Fibroblast of pulmonary artery (primary cell): ENCODE results near the gene PTPRN2.
"Not testable (repeated sequence)": the region's sequence is repeated elsewhere in the genome, so short reads cannot be mapped to it uniquely, and the experiment has no call there.

ENCODE experiments used
- DNase-seq: peaks from one replicate; pipeline ENCODE4 v3.0.0-alpha.2; 2010; ENCODE audit warnings: low read depth
- H3K4me3 ChIP-seq: replicated peaks from 2 replicates; pipeline ENCODE4 v1.5.1; 2011; ENCODE audit warnings: low read depth, mild to moderate bottlenecking, control low read depth, low read length, moderate library complexity
- TF ChIP-seq, protein P1 (sequence below): IDR thresholded peaks from 2 replicates; pipeline ENCODE4 v1.5.1; 2011; ENCODE audit warnings: mild to moderate bottlenecking, control low read depth, low read length, inconsistent platforms; ENCODE audit errors: missing control alignments

The PTPRN2 gene

DNA sequence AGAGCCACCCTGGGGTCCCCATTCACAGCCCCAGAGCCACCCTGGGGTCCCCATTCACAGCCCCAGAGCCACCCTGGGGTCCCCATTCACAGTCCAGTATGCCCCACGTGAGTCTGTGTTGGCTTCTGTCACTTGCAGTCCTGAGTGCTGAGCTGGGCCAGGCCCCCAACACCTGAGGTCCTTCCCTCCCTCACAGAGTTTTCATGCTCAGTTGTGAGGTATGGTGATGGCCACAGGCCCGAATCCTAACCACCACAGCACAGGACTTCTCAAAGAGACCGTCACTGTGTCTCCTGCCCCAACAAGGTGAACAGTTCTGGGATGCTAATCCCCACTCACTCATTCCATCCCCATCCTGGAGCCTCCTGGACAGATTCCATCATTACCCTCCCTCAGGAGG is 239.2 kb downstream of the PTPRN2 start:
- TF ChIP-seq, protein P1, sequence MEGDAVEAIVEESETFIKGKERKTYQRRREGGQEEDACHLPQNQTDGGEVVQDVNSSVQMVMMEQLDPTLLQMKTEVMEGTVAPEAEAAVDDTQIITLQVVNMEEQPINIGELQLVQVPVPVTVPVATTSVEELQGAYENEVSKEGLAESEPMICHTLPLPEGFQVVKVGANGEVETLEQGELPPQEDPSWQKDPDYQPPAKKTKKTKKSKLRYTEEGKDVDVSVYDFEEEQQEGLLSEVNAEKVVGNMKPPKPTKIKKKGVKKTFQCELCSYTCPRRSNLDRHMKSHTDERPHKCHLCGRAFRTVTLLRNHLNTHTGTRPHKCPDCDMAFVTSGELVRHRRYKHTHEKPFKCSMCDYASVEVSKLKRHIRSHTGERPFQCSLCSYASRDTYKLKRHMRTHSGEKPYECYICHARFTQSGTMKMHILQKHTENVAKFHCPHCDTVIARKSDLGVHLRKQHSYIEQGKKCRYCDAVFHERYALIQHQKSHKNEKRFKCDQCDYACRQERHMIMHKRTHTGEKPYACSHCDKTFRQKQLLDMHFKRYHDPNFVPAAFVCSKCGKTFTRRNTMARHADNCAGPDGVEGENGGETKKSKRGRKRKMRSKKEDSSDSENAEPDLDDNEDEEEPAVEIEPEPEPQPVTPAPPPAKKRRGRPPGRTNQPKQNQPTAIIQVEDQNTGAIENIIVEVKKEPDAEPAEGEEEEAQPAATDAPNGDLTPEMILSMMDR, result no peak
- DNase-seq, result no peak
- no peak overlapping the region for H3K4me3 ChIP-seq

DNA sequence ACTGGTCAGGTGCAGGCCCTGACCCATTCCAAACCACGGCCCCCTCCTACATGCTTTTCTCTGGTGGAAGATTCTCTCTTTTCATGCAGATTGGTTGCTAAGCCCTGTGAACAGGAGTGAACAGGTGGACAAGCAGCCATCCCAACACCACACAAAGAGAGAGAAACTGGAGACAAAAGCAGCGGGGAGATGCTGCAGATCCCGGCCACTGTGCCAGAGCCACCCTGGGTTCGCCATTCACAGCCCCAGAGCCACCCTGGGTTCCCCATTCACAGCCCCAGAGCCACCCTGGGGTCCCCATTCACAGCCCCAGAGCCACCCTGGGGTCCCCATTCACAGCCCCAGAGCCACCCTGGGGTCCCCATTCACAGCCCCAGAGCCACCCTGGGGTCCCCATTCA is 239.6 kb downstream of the PTPRN2 start:
- not testable (repeated sequence) for H3K4me3 ChIP-seq, DNase-seq

DNA sequence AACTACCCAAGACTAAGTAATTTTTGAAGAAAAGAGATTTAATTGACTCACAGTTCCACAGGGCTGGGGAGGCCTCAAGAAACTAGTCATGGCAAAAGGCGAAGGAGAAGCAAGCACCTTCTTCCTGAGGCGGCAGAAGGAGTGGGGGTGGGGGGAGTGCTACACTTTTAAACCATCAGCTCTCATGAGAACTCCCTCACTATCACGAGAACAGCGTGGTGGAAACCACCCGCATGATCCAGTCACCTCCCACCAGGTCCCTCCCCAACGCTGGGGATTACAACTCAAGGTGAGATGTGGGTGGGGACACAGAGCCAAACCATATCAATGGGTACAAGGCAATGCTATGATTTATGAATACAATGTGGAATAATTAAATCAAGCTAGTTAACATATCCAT is 241.9 kb downstream of the PTPRN2 start:
- no peak overlapping the region for H3K4me3 ChIP-seq
- DNase-seq, result no peak
- TF ChIP-seq, protein P1, result no peak

DNA sequence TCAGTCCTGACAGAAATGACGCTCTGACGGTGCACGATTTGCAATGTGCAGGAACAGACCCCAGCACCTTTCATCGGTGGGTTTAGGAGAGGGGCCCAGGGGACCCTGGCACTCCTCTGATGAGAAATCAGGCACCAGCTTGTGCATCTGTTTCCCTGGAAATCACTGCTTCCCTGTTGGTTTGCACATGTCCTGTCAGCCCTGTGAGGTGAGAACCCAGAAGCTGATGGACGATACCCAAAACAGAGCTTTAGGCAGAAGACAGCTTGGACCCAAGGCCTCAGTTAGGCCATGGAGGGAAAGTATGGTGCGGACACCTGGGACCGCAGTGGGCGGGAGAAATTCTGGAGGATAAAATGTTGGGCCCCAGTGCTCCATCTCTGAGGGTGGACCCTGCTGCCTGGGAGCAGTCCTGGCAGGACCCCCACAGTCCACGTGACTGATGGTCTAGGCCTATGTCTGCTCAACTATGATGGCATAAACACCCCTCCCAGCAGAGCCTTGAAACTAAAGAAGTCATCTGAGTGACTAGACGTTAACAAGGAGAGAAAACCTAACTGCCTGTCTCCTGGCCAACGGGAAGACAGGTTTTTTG is 242.8 kb downstream of the PTPRN2 start:
- no peak overlapping the region for H3K4me3 ChIP-seq
- TF ChIP-seq, protein P1, result no peak
- no peak for DNase-seq

DNA sequence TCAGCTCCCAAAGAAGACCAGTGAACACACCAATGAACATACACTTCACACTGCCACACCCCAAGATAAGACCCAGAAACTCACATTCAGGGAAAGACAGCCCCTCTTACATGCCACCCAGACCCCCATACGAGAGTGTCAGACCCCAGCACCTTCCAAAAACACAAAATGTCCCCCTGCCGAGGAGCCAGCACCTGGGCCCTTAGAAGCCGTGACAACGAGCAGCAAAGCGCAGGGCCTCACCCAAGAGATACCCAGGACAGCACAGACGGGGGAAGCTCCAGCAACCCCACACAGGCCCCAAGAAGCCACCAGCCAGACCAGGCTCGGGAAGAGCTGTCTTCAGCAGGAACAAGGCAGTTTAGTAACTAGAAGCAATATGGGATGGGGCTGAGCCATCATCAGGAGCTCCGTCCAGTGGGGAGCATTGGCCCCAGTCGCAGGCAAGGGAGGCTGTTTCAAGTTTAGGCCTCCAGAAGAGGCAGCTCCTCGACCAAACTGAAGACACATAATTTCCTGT is 243.6 kb downstream of the PTPRN2 start:
- H3K4me3 ChIP-seq, result no peak overlapping the region
- no peak for DNase-seq
- TF ChIP-seq, protein P1, result no peak

DNA sequence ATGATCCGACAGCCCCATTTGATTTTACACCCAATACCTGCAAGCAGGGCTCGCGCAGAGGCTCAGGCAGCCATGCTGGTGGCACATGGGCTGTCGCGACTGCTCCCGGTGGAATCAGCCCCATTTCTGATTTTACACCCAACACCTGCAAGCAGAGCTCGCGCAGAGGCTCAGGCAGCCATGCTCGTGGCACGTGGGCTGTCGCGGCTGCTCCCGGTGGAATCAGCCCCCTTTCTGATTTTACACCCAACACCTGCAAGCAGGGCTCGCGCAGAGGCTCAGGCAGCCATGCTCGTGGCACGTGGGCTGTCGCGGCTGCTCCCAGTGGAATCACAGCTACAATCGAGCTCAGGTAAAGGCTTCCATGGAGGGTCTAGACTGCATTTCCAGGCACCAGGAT is 244.1 kb downstream of the PTPRN2 start:
- DNase-seq, result no peak
- H3K4me3 ChIP-seq, result no peak overlapping the region
- TF ChIP-seq, protein P1, result no peak

DNA sequence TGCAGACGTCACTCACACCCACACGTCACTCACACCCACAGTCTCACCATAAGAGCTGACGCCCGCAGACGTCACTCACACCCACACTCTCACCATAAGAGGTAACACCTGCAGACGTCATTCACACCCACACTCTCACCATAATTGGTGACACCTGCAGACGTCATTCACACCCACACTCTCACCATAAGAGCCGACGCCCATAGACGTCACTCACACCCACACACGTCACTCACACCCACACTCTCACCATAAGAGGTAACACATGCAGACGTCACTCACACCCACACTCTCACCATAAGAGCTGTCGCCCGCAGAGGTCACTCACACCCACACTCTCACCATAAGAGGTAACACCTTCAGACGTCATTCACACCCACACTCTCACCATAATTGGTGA is 246.5 kb downstream of the PTPRN2 start:
- H3K4me3 ChIP-seq, DNase-seq: not testable (repeated sequence)

DNA sequence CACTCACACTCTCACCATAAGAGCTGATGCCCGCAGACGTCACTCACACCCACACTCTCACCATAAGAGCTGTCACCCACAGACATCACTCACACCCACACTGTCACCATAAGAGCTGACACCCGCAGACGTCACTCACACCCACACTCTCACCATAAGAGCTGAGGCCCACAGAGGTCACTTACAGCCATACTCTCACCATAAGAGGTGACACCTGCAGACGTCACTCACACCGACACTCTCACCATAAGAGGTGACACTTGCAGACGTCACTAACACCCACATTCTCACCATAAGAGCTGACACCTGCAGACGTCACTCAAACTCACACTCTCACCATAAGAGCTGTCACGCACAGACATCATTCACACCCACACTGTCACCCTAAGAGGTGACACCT is 250.7 kb downstream of the PTPRN2 start:
- H3K4me3 ChIP-seq, DNase-seq: not testable (repeated sequence)

DNA sequence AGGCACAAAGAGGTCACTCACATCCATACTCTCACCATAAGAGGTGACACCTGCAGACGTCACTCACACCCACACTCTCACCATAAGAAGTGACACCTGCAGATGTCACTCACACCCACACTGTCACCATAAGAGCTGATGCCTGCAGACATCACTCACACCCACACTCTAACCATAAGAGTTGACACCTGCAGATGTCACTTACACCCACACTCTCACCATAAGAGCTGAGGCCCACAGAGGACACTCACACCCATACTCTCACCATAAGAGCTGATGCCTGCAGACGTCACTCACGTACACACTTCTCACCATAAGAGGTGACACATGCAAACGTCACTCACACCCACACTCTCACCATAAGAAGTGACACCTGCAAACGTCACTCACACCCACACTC is 255.1 kb downstream of the PTPRN2 start:
- not testable (repeated sequence) for H3K4me3 ChIP-seq, DNase-seq

DNA sequence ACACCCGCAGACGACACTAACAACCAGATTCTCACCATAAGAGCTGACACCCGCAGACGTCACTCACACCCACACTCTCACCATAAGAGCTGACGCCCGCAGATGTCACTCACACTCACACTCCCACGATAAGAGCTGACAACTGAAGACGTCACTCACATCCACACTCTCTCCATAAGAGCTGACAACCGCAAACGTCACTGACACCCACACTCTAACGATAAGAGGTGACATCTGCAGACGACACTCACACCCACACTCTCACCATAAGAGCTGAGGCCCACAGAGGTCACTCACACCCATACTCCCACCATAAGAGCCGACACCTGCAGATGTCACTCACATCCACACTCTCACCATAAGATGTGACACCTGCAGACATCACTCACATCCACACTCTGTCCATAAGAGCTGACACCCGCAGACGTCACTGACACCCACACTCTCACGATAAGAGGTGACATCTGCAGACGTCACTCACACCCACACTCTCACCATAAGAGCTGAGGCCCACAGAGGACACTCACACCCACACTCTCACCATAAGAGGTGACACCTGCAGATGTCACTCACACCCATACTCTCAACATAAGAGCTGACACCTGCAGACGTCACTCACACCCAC is 255.7 kb downstream of the PTPRN2 start:
- not testable (repeated sequence) for H3K4me3 ChIP-seq, DNase-seq
